ENCODE measurements around the gene PCK2.

Gene PCK2

DNA sequence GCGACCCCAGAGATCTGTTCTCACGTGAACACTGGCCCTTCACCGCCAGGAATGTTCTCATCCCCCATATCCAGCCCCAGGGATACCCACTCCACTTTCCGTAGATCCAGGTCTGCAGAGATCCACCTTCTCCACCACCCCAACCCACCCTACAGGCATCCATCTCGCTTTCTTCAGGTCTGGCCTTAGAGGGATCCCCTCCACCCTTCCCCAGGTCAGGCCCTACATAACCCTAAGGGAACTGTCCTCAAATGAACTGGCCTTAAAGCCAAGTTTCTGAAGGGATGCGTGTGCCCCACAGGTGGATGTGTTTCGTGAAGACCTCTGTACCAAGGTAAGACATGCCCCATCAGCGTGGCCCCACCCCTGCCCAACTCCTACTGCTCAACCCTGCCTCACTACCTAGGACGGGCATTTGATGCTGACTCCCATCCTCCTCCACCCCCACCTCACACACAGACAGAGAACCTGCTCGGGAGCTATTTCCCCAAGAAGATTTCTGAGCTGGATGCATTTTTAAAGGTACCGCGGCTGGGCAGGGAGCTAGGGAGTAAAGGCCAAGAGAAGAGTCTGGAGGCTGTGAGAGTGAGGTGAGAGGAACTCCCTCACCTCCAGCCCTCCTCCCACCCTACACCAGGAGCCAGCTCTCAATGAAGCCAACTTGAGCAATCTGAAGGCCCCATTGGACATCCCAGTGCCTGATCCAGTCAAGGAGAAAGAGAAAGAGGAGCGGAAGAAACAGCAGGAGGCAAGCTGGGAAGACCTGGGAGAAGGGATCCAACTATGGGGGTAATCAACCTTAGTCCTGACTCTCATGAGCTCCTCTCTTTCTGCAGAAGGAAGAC lies 42.8 kb downstream of the PCK2 start:
- DNase-seq (ENCODE audit: low spot score) = no peak
- FAIRE-seq = no peak

DNA sequence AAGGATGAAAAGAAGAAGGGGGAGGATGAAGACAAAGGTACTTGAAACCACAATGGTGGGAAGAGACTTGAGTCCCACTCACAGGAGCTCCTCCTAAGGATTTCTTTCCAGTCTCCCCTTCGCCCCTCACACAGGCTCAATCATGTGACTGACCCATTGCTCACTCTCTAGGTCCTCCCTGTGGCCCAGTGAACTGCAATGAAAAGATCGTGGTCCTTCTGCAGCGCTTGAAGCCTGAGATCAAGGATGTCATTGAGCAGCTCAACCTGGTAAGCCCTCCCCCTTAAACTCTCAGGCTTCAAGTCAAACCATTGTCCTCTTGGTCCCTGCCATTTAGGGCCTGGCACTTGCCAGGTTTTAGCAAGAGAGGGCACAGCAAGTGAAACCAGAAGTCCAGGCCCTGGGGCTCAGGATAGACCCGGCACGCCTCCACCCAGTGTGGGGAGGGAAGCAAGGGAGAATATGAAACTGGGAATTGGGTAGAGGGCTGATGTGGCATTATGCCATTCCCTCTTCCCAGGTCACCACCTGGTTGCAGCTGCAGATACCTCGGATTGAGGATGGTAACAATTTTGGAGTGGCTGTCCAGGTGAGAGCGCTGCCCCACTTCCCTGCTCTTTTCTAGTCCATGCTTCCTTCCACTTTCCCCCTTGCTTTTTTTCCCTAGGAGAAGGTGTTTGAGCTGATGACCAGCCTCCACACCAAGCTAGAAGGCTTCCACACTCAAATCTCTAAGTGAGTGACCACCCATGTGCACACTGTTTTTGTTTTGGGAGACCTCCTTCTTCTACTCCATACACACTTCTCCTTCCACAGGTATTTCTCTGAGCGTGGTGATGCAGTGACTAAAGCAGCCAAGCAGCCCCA lies 43.7 kb downstream of the PCK2 start:
- no peak for FAIRE-seq
- DNase-seq (ENCODE audit: low spot score) = no peak

DNA sequence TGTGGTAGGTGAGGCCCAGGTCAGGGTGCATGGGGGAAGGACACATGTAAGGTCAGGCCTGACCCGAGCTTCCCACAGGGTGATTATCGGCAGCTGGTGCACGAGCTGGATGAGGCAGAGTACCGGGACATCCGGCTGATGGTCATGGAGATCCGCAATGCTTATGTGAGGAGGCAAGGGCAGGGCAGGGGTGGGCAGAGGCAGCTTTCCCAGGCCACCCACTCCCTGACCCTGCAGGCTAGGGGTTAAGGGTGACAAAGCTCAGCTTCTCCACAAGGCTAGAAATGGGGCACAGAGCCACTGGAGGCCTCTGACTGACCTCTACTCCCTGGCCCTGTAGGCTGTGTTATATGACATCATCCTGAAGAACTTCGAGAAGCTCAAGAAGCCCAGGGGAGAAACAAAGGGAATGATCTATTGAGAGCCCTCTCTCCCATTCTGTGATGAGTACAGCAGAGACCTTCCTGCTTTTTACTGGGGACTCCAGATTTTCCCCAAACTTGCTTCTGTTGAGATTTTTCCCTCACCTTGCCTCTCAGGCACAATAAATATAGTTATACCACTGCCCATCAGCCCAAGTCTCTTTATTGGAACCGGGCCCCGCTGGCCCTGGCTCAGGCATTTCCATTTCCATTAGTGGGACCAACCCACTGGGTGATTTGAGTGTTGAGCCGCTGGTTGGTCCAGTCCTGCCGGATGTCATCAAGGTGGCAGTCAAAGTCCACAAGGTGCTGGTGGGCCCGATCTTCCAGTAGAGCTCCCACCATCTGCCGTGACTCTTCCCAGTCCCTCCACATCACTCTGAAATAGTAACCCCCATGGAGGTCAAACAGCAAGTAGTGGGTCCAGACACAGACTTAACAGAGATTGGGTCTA lies 44.5 kb downstream of the PCK2 start:
- no peak for FAIRE-seq
- DNase-seq (ENCODE audit: low spot score) = no peak

DNA sequence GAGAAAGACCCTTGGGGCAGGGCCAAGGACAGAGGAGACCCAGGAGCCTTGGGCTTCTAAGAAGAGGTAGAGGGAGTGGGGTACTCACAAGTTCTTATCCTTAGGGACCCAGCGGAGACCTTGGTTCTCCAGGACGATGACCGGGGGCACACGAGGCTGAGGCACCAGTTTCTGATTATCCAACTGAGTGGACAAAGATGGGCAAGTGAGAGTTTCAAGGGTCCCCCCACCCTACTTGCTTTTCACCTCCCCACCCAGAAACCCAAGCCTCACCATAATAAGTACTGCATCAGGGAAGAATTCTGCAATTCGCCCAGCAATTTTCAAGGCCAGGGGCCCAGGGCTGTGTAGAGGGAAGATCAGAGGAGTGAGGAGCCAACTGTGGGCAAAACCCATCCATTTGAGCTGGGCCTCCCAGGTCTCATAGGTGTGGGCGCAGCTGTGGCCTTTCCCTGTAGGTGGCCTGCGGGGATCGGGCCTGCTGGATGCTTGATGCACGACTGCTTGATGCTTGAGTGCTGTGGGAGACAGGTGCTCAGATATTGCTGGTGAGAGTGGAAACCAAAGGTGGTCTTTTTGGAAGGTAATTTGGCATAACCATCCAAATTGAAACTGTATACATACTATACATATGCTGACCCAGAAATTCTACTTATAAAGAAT lies 45.3 kb downstream of the PCK2 start:
- FAIRE-seq (no peak), DNase-seq (ENCODE audit: low spot score) (no peak)

DNA sequence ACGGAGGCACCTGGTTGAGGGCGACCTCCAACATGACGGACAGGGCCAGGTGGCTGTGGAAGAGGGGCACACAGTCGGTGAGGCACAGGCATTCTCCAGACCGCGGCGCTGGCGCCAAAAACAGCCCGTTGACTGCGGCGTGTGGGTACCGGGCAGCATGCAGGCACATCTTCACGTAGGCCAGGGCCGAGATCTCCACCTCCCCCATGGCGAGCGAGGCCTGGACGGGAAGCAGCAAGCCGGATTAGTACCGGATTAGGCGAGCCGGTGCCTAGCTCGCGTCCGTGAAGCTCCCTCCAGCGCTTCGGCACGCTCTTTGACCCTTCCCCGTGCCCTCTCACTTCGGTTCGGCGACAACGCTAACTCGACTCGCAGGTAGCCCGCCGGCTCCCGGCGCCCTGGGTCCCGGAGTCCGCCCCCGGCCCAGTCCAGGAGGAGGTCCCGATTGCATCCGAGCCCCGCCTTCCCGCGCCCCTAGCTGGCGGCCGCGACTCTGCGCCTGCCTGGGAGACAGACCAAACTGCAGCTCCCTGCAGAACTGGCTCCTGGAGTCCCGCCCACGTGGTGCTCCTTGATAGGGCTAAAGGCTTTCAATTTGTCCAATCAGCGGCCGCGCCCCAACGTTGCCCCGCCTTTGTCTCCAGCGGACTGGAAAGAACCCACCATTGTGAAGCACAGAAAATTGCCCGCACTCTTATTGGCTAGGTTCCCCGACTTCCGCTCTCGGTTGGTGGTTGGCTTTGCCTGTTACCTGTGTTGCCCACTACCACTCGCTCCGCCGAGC lies 47.2 kb downstream of the PCK2 start, which contains the start of gene EMC9:
Gene EMC9 (minus strand): TSS at position 495 of the 784 bp plus-strand sequence. CDS start 287 bp downstream, at position 208.
- FAIRE-seq = peak; percentile 56

DNA sequence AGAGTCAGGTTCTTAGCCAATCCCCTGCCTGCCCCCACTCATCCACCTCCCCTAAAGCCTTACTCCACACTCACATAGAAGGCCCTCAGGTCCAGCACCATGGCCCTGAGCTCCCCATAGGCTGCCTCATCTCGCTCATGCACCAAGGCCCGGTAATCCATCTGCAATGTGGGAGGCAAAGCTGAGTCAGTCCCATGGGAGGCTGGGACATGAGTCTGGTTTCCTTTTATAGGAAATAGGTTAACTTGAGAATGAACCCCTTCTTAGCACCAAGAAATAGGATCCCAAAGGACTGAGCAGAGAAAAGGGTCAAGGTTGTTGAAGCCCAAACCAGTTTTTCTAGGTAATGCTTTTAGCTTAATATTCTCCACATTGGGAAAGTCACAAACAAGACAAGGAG lies 49.4 kb downstream of the PCK2 start:
- DNase-seq (ENCODE audit: low spot score) (no peak), FAIRE-seq (no peak)

More for the DNA sequence above, 47.2 kb downstream of the PCK2 start, which contains the start of gene EMC9:
- DNase-seq (ENCODE audit: low spot score) = peak; percentile 94

DNA sequence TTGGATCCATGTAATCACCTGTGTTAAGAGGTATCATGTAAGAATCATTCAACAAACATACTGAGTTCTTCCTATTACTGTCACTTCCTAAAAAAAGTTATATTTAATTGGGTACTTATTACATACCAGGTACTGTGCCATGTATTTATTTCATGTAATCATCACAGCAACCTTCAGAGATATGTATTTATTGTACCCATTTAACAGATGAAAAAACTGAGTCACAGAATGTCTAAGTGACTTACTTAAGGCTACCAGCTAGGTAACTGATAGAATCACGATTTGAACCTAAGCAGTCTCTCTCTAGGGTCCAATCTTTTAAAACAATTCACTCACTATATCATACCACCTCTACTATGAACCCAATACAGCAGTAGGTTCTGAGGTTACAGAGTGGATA lies 50.3 kb downstream of the PCK2 start:
- FAIRE-seq = no peak
- no peak for DNase-seq (ENCODE audit: low spot score)

DNA sequence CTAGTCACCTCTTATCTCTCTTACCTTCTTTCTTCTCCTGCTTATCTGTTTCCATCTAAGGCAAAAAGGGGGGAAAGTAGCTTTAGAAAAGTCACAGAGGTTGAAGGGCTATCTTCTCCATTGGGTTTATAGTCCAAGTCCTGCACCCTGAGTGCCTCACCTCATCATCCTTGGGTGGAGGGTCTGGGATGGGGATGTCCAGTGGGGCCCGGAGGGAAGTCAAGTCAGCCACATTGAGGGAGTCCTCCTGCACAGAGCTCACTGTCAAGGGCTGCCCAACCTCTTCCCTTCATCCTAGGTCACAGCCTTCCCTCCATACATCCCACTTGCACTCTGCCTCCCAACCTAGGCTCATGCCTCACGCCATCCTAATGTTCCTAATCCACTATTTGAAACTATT lies 51.1 kb downstream of the PCK2 start:
- FAIRE-seq (no peak), DNase-seq (ENCODE audit: low spot score) (no peak)

DNA sequence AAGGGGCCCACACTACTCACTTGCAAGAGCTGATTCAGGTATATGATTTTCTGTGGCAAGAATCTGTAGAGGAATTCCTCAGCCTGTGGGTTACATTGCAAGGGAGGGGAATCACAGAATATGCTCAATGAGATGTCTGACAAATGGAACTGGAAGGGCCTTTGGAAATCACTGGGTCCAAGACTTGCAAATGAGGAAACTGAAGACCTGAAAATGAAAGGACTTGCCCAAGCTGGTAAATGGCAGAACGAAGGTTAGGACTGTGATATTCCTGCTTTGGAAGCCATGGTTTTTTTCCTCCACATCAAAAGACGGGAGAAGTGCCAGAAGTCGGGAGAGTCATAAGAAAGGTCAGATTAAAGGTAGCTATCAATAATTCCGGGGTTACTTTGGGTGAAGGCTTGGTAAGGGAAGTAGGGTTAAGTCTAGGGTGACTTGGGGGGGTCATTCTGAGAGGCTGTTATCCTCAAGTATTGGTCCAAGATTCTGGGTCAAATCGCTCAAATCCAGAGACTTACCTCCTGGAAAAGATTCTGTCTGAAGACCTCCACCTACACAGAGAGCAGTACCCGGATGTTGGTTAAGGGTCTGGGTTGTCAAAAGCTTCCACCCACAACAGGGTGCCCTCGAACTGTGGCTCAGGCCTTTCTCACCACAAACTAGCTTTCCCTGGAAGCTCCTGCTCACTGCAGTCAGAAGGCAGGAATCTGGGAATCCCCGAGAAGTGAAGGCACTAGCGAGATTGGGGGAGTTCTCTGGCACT lies 51.8 kb downstream of the PCK2 start:
- DNase-seq (ENCODE audit: low spot score) (peak; percentile 29), FAIRE-seq (no peak)

DNA sequence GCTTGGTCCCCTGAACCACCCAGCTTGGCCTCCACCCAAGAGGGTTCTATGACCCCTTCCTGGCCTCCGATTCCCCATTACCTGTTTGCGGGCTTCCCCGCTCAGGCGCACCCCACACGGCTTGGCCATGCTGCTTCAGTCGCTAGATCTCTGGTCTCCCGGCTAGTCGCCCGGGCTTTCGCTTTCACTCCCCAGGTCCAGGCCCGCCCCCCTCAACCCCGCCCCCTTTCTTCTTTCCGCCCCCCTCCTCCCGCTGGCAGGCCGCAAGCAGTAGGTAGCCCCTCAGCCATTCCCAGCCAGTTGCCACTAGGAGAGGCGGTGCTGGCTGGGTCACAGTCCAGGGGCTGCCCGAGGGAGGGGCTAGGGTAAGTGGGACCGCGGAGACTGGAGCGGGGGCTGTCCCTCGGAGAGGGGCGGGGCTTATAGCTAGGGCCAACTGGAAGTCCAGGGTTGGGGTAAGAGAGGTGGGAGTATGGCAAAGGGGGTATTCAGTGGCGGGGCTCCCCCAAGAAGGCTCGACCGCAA lies 52.4 kb downstream of the PCK2 start, which contains the start of gene PSME2:
Gene PSME2 (minus strand): TSS at position 158 of the 525 bp plus-strand sequence. CDS start 29 bp downstream, at position 129.
- DNase-seq (ENCODE audit: low spot score) = peak; percentile 89
- no peak for FAIRE-seq

DNA sequence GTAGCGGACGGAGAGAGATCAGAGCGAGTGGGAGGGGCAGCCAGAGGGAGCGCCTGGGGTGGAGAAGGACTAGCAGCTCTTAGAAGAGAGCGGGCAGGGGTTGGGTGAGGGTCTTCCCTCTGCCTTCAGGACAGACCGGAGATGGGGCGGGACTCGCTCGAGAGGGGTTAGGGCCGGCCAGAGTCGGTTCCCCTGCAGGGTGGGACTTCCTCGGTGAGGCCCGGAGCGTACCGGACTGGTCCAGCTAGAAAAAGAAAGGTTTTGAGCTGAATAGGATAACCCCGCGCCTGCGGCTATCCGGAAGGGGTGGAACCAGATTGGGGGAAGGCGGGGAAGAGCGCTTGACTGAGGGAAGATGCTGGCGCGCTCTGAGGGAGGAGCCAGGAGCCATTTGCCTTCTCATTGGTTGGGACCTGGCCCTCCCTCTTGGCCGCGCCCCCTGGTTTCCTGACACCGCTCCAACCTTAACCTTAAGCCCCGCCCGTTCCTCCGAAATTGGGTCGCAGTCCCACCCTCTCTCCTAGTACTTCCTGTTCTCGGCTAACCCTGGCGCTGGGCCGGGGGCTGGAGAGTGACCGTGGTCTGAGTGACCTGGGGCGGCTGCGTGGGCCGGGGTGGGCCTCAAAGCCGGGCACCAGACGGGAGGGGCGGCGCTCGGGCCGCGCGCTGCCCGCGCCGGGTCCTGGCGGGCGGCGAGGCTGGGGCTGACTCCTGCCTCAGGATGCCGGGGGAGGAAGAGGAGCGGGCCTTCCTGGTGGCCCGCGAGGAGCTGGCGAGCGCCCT lies 53.1 kb downstream of the PCK2 start, which contains the start of gene RNF31:
Gene RNF31 (plus strand): TSS at position 521 of the 783 bp plus-strand sequence. CDS start 201 bp downstream, at position 722.
- FAIRE-seq (peak; percentile 73), DNase-seq (ENCODE audit: low spot score) (peak; percentile 79)

DNA sequence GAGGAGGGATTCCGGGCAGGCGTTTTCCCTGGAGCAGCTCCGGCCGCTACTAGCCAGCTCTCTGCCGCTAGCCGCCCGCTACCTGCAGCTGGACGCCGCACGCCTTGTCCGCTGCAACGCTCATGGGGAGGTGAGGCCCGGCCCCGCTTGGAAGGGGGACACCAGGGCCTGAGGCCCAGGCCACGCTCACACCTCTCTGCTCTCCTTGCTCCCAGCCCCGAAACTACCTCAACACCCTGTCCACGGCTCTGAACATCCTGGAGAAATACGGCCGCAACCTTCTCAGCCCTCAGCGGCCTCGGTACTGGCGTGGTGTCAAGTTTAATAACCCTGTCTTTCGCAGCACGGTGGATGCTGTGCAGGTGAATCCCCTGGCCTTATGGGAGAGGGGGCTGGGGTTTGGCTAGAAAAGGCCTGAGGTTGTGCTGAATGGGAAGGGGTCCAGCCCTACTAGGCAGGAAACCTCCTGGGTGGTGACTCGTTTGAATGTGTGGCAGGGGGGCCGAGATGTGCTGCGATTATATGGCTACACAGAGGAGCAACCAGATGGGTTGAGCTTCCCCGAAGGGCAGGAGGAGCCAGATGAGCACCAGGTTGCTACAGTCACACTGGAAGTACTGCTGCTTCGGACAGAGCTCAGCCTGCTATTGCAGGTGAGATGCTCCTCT lies 53.8 kb downstream of the PCK2 start:
- DNase-seq (ENCODE audit: low spot score) (no peak), FAIRE-seq (no peak)

DNA sequence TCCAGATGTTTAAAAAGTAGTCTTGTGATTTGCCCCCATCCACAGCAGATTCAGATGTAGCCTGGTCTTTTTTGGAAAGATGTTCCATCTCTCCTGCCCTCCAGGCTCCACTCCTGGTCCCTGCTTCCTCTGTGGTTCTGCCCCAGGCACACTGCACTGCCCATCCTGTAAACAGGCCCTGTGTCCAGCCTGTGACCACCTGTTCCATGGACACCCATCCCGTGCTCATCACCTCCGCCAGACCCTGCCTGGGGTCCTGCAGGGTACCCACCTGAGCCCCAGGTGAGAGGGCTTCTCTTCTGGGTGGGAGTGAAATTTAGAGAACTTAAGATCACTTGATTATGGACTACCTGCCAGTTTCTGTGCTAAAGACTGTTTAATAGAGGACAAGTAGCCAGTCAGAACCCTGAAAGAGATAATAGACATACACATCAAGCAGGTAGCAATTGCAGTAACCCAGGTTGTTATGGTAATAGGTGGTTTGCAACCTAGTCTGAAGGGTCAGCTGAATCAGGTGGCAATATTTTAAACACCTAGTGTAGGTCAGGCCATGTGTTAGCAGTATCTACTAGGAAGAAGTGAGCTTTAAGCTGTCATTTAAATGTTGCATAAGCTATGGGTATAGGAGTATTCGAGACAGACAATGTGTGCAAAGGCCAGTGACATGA lies 55.3 kb downstream of the PCK2 start:
- FAIRE-seq = no peak

DNA sequence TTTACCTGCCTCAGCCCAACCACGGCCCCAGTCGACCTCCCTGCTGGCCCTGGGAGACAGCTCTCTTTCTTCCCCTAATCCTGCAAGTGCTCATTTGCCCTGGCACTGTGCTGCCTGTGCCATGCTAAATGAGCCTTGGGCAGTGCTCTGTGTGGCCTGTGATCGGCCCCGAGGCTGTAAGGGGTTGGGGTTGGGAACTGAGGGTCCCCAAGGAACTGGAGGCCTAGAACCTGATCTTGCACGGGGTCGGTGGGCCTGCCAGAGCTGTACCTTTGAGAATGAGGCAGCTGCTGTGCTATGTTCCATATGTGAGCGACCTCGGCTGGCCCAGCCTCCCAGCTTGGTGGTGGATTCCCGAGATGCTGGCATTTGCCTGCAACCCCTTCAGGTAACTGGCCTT lies 56.0 kb downstream of the PCK2 start:
- no peak for FAIRE-seq

More for the DNA sequence above, 55.3 kb downstream of the PCK2 start:
- DNase-seq (ENCODE audit: low spot score) = no peak

DNA sequence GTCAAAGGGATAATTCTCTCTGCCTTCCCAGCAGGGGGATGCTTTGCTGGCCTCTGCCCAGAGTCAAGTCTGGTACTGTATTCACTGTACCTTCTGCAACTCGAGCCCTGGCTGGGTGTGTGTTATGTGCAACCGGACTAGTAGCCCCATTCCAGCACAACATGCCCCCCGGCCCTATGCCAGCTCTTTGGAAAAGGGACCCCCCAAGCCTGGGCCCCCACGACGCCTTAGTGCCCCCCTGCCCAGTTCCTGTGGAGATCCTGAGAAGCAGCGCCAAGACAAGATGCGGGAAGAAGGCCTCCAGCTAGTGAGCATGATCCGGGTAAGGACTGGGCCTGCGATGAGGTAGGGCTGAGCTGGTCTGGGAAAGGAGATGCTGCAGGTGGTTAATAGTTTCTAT lies 56.5 kb downstream of the PCK2 start:
- FAIRE-seq (no peak), DNase-seq (ENCODE audit: low spot score) (no peak)

More for the DNA sequence above, 56.0 kb downstream of the PCK2 start:
- no peak for DNase-seq (ENCODE audit: low spot score)

DNA sequence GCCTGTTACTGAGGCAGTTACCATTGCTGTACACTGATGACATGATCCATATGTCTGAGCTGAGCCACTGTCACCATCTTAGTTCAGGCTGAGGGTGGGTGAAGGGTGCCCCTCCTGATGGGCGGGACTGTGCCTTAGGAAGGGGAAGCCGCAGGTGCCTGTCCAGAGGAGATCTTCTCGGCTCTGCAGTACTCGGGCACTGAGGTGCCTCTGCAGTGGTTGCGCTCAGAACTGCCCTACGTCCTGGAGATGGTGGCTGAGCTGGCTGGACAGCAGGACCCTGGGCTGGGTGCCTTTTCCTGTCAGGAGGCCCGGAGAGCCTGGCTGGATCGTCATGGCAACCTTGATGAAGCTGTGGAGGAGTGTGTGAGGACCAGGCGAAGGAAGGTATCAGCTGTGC lies 56.9 kb downstream of the PCK2 start:
- FAIRE-seq (no peak), DNase-seq (ENCODE audit: low spot score) (no peak)
